SK-N-SH treated with all-trans-retinoic acid at 6 μM for 48 hours (cell line): ENCODE measurements around the gene TCFL5.

Source experiments
- ATAC-seq: fragments of 200-7000 bp; cut with Tn5 transposase; 3 replicates; pipeline ENCODE4 v1.9.1; 2020; ENCODE audit warnings: mild to moderate bottlenecking, moderate library complexity
- ARNTL ChIP-seq: fragments of 450-650 bp; formaldehyde crosslinking; IDR thresholded peaks from 2 replicates; pipeline ENCODE4 v1.5.0; 2020; ENCODE audit warnings: low read depth, mild to moderate bottlenecking, moderate library complexity, borderline replicate concordance
- BACH2 ChIP-seq: fragments of 250-450 bp; sonication (Bioruptor Pico); IDR thresholded peaks from 2 replicates; pipeline ENCODE4 v1.9.0; 2021; ENCODE audit warnings: mild to moderate bottlenecking, borderline replicate concordance
- CSDC2 ChIP-seq: fragments of 250-450 bp; sonication (Bioruptor Pico); IDR thresholded peaks from 2 replicates; pipeline ENCODE4 v1.5.0; 2020; ENCODE audit warnings: mild to moderate bottlenecking, moderate library complexity
- CSRNP3 ChIP-seq: fragments of 250-450 bp; sonication (Bioruptor Pico); IDR thresholded peaks from 2 replicates; pipeline ENCODE4 v1.5.1; 2021; ENCODE audit warnings: mild to moderate bottlenecking, moderate library complexity
- ESRRG ChIP-seq: fragments of 250-450 bp; sonication (Bioruptor Pico); IDR thresholded peaks from 2 replicates; pipeline ENCODE4 v1.6.1; 2021; ENCODE audit warnings: mild to moderate bottlenecking
- GLIS3 ChIP-seq: fragments of 250-450 bp; sonication (Bioruptor Pico); IDR thresholded peaks from 2 replicates; pipeline ENCODE4 v1.5.0; 2020; ENCODE audit warnings: mild to moderate bottlenecking, moderate library complexity
- ISL1 ChIP-seq: fragments of 250-450 bp; sonication (Bioruptor Pico); IDR thresholded peaks from 2 replicates; pipeline ENCODE4 v2.1.2; 2022; ENCODE audit warnings: mild to moderate bottlenecking, moderate library complexity
- OSR1 ChIP-seq: fragments of 250-450 bp; sonication (Bioruptor Pico); IDR thresholded peaks from 2 replicates; pipeline ENCODE4 v1.8.0; 2022; ENCODE audit warnings: moderate library complexity, mild to moderate bottlenecking, inconsistent platforms
- PATZ1 ChIP-seq: fragments of 250-450 bp; sonication (Bioruptor Pico); IDR thresholded peaks from 2 replicates; pipeline ENCODE4 v1.8.0; 2020; ENCODE audit warnings: mild to moderate bottlenecking, moderate library complexity, borderline replicate concordance
- RARB ChIP-seq: fragments of 250-450 bp; sonication (Bioruptor Pico); IDR thresholded peaks from 2 replicates; pipeline ENCODE4 v1.8.0; 2021; ENCODE audit warnings: mild to moderate bottlenecking, moderate library complexity
- SNAI2 ChIP-seq: fragments of 250-450 bp; sonication (Bioruptor Pico); IDR thresholded peaks from 2 replicates; pipeline ENCODE4 v1.5.0; 2020; ENCODE audit warnings: mild to moderate bottlenecking, moderate library complexity
- TCF4 ChIP-seq: fragments of 250-450 bp; sonication (Bioruptor Pico); IDR thresholded peaks from 2 replicates; pipeline ENCODE4 v1.8.0; 2021; ENCODE audit warnings: mild to moderate bottlenecking, moderate library complexity, borderline replicate concordance
- TOX ChIP-seq: fragments of 250-450 bp; sonication (Bioruptor Pico); IDR thresholded peaks from 2 replicates; pipeline ENCODE4 v1.8.0; 2021; ENCODE audit warnings: mild to moderate bottlenecking, moderate library complexity, borderline replicate concordance
- TSHZ2 ChIP-seq: fragments of 250-450 bp; sonication (Bioruptor Pico); IDR thresholded peaks from 2 replicates; pipeline ENCODE4 v1.5.0; 2020; ENCODE audit warnings: mild to moderate bottlenecking, moderate library complexity
- ZC3H10 ChIP-seq: fragments of 250-450 bp; sonication (Bioruptor Pico); IDR thresholded peaks from 2 replicates; pipeline ENCODE4 v1.5.1; 2021; ENCODE audit warnings: mild to moderate bottlenecking, moderate library complexity
- ZFP3 ChIP-seq: fragments of 250-450 bp; sonication (Bioruptor Pico); IDR thresholded peaks from 2 replicates; pipeline ENCODE4 v1.5.0; 2020; ENCODE audit warnings: mild to moderate bottlenecking, moderate library complexity
- ZFP30 ChIP-seq: fragments of 450-650 bp; formaldehyde crosslinking; IDR thresholded peaks from 2 replicates; pipeline ENCODE4 v1.5.0; 2022; ENCODE audit warnings: mild to moderate bottlenecking, moderate library complexity
- ZNF565 ChIP-seq: fragments of 450-650 bp; formaldehyde crosslinking; conservative IDR thresholded peaks from 2 replicates; pipeline ENCODE4 v1.5.0; 2020; ENCODE audit warnings: low read depth, mild to moderate bottlenecking, moderate library complexity
- ZNF70 ChIP-seq: fragments of 450-650 bp; formaldehyde crosslinking; IDR thresholded peaks from 2 replicates; pipeline ENCODE4 v1.5.0; 2020; ENCODE audit warnings: mild to moderate bottlenecking, moderate library complexity
- ZNF8 ChIP-seq: fragments of 450-650 bp; formaldehyde crosslinking; IDR thresholded peaks from 2 replicates; pipeline ENCODE4 v1.5.0; 2020; ENCODE audit warnings: mild to moderate bottlenecking, moderate library complexity
- TF ChIP-seq, protein P1 (sequence below): fragments of 250-450 bp; sonication (Bioruptor Pico); IDR thresholded peaks from 2 replicates; pipeline ENCODE4 v1.5.1; 2020; ENCODE audit warnings: low read depth, mild to moderate bottlenecking, moderate library complexity

Gene TCFL5

DNA sequence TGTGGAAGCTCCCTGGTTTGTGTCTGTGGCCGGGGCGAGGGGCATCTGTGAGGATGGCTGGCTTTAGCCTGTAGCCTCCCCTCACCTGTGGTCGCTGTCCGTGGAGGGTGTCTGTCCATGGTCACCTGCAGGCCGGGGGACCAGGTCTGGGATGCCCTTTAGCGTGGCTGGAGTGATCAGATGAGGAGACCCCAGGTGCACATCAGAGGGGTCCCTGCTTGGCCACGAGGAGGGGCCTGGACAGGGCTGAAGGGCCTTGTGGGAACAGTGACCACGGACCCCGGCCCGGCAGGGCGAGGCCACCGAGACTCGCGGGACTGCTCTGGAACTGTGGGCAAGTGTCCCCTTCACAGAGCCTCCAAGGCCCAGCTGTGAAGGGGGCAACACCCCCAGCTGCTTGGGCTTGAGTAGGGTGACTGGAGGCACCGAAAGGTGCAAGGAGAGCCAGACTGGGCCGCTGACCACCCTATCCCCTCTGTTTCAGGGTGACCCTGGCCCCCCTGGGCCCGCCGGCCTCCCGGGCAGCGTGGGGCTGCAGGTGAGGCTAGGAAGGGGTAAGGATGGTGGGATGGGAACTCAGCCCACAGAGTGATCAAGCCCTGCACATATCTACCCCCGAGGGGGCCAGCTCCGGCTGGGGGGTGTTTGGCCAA is 36.2 kb downstream of the TCFL5 start:
- no peak for TF ChIP-seq TSHZ2 (CRISPR knock-in tag)
- peak; percentile 5; the same call in 1 of the 3 replicates for ATAC-seq

GRCh38 chr20:62824476-62825332 is 36.9 kb downstream of the TCFL5 start:
- peak; percentile 63 for ATAC-seq
- TF ChIP-seq ISL1 (CRISPR knock-in tag) (no peak), CSDC2 (CRISPR knock-in tag) (no peak), PATZ1 (no peak), RARB (CRISPR knock-in tag) (no peak), SNAI2 (CRISPR knock-in tag) (no peak), ZFP3 (CRISPR knock-in tag) (no peak), ARNTL (no peak), TOX (CRISPR knock-in tag) (no peak), ZFP30 (no peak), GLIS3 (CRISPR knock-in tag) (no peak), ZNF8 (no peak), ZNF565 (no peak), BACH2 (CRISPR knock-in tag) (no peak), ZC3H10 (no peak), ZNF70 (CRISPR knock-in tag) (no peak), CSRNP3 (CRISPR knock-in tag) (no peak), ESRRG (CRISPR knock-in tag) (no peak), TCF4 (CRISPR knock-in tag) (no peak)
- TF ChIP-seq, protein P1, sequence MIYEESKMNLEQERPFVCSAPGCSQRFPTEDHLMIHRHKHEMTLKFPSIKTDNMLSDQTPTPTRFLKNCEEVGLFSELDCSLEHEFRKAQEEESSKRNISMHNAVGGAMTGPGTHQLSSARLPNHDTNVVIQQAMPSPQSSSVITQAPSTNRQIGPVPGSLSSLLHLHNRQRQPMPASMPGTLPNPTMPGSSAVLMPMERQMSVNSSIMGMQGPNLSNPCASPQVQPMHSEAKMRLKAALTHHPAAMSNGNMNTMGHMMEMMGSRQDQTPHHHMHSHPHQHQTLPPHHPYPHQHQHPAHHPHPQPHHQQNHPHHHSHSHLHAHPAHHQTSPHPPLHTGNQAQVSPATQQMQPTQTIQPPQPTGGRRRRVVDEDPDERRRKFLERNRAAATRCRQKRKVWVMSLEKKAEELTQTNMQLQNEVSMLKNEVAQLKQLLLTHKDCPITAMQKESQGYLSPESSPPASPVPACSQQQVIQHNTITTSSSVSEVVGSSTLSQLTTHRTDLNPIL: no peak
- TF ChIP-seq, all 23 proteins: peak for 0

GRCh38 chr20:62823688-62824475 is 37.7 kb downstream of the TCFL5 start:
- no peak for ATAC-seq
- no peak for TF ChIP-seq OSR1 (CRISPR knock-in tag)
- no peak for TF ChIP-seq TSHZ2 (CRISPR knock-in tag)
- TF ChIP-seq ESRRG (CRISPR knock-in tag): no peak
- TF ChIP-seq GLIS3 (CRISPR knock-in tag): no peak
- TF ChIP-seq PATZ1: no peak
- TF ChIP-seq CSRNP3 (CRISPR knock-in tag): no peak
- no peak for TF ChIP-seq SNAI2 (CRISPR knock-in tag)
- TF ChIP-seq ZFP3 (CRISPR knock-in tag): no peak
